PFSK-1 (cell line): ENCODE measurements around the gene HACL1.

Experiments
- POLR2AphosphoS5 ChIP-seq: IDR thresholded peaks from 2 replicates; pipeline ENCODE4 v1.6.1; 2012; ENCODE audit warnings: low read depth, mild to moderate bottlenecking, control low read depth, low read length, moderate library complexity
- REST ChIP-seq, 2 experiments: IDR thresholded peaks; 2 replicates each; pipeline versions ENCODE4 v1.6.1 to v1.8.0; 2011 to 2012; ENCODE audit warnings: low read depth in 2 of 2, low read length in 2 of 2, control low read depth in 1 of 2, inconsistent platforms in 1 of 2, mild to moderate bottlenecking in 1 of 2, moderate library complexity in 1 of 2; ENCODE audit not compliant: insufficient read depth in 1 of 2
- SIN3A ChIP-seq: IDR thresholded peaks from 2 replicates; pipeline ENCODE4 v1.6.1; 2012; ENCODE audit warnings: mild to moderate bottlenecking, low read length, moderate library complexity, borderline replicate concordance; ENCODE audit not compliant: insufficient read depth
- TAF1 ChIP-seq: IDR thresholded peaks from 2 replicates; pipeline ENCODE4 v1.6.1; 2012; ENCODE audit warnings: low read length, control low read depth, borderline replicate concordance; ENCODE audit not compliant: insufficient read depth

- no peak for TF ChIP-seq POLR2AphosphoS5
- TF ChIP-seq REST (IDR thresholded peaks at IDR 0.05; ENCODE audit: insufficient read depth in 1 of 2, low read depth in 2 of 2, low read length in 2 of 2) = no peak
- TF ChIP-seq SIN3A = no peak
- no peak for TF ChIP-seq TAF1
Measured at GRCh38 chr3:15528854-15529537, 72.4 kb downstream of the HACL1 start.
